GM19239 (cell line): Measurements from ENCODE around the gene NR2F2.

ENCODE experiments used
- DNase-seq: peaks from one replicate; pipeline ENCODE4 v3.0.0; 2011; ENCODE audit warnings: low spot score; ENCODE audit not compliant: insufficient read length
- FAIRE-seq: peaks from 2 replicates; lab custom pipeline; 2011; peaks lifted over from hg19 to GRCh38; lab: Jason Lieb, UNC

The NR2F2 gene

GRCh38 chr15:96340598-96341512 lies 10.4 kb downstream of the NR2F2 start:
- no peak for FAIRE-seq
- DNase-seq, result no peak

- no peak for DNase-seq
- FAIRE-seq, result no peak
Measured at GRCh38 chr15:96341513-96342405, 11.3 kb downstream of the NR2F2 start.

- DNase-seq (no peak), FAIRE-seq (no peak)
Measured at GRCh38 chr15:96342406-96343112, 12.1 kb downstream of the NR2F2 start.

GRCh38 chr15:96343113-96344059 lies 12.9 kb downstream of the NR2F2 start:
- DNase-seq, result no peak
- no peak for FAIRE-seq

- FAIRE-seq, result no peak
Measured at GRCh38 chr15:96344060-96344705, 13.7 kb downstream of the NR2F2 start.

GRCh38 chr15:96344706-96345559 lies 14.4 kb downstream of the NR2F2 start:
- DNase-seq, result no peak
- no peak for FAIRE-seq

More at GRCh38 chr15:96344060-96344705, 13.7 kb downstream of the NR2F2 start:
- DNase-seq, result no peak

- FAIRE-seq (no peak), DNase-seq (no peak)
Measured at GRCh38 chr15:96345560-96346399, 15.3 kb downstream of the NR2F2 start.

- FAIRE-seq, result no peak
- DNase-seq, result no peak
Measured at GRCh38 chr15:96346409-96346970, 16.0 kb downstream of the NR2F2 start.

GRCh38 chr15:96347181-96348111 lies 16.9 kb downstream of the NR2F2 start:
- no peak for FAIRE-seq
- DNase-seq, result no peak

GRCh38 chr15:96348112-96349027 lies 17.9 kb downstream of the NR2F2 start:
- no peak for DNase-seq
- no peak for FAIRE-seq

GRCh38 chr15:96349034-96349856 lies 18.7 kb downstream of the NR2F2 start:
- no peak for DNase-seq
- no peak for FAIRE-seq

- FAIRE-seq (no peak), DNase-seq (no peak)
Measured at GRCh38 chr15:96349857-96350720, 19.6 kb downstream of the NR2F2 start.
